HUES64 (cell line): Measurements from ENCODE around the gene PHF12.
"Not testable (repeated sequence)": the region's sequence is repeated elsewhere in the genome, so short reads cannot be mapped to it uniquely, and the experiment has no call there.

ENCODE experiments used
- H3K27ac ChIP-seq: 2 replicates; pipeline ENCODE4 v1.7.0; 2013; ENCODE audit warnings: low read depth, low read length, inconsistent platforms
- H3K27me3 ChIP-seq: 2 replicates; pipeline ENCODE4 v1.6.1; 2013; ENCODE audit warnings: mild to moderate bottlenecking, low read length; ENCODE audit not compliant: insufficient read depth
- H3K36me3 ChIP-seq: 2 replicates; pipeline ENCODE4 v1.6.1; 2013; ENCODE audit warnings: mild to moderate bottlenecking, low read length; ENCODE audit not compliant: insufficient read depth
- H3K4me1 ChIP-seq: 2 replicates; pipeline ENCODE4 v1.6.1; 2013; ENCODE audit warnings: mild to moderate bottlenecking, low read length, moderate library complexity; ENCODE audit not compliant: insufficient read depth
- H3K4me3 ChIP-seq: 2 replicates; pipeline ENCODE4 v1.5.1; 2013; ENCODE audit warnings: mild to moderate bottlenecking, low read length, moderate library complexity
- H3K9ac ChIP-seq: 2 replicates; pipeline ENCODE4 v1.6.1; 2013; ENCODE audit warnings: mild to moderate bottlenecking, low read depth, low read length
- H3K9me3 ChIP-seq: 2 replicates; pipeline ENCODE4 v1.6.1; 2013; ENCODE audit warnings: low read depth, low read length; ENCODE audit not compliant: insufficient read depth
- WGBS: fragments of 150-250, 120-280 bp; methylation state at CpG from one replicate; pipeline ENCODE4 v1.1.7; 2013; ENCODE audit warnings: missing lambda C conversion rate; 5-methylcytosine and 5-hydroxymethylcytosine counted together

Gene PHF12

DNA sequence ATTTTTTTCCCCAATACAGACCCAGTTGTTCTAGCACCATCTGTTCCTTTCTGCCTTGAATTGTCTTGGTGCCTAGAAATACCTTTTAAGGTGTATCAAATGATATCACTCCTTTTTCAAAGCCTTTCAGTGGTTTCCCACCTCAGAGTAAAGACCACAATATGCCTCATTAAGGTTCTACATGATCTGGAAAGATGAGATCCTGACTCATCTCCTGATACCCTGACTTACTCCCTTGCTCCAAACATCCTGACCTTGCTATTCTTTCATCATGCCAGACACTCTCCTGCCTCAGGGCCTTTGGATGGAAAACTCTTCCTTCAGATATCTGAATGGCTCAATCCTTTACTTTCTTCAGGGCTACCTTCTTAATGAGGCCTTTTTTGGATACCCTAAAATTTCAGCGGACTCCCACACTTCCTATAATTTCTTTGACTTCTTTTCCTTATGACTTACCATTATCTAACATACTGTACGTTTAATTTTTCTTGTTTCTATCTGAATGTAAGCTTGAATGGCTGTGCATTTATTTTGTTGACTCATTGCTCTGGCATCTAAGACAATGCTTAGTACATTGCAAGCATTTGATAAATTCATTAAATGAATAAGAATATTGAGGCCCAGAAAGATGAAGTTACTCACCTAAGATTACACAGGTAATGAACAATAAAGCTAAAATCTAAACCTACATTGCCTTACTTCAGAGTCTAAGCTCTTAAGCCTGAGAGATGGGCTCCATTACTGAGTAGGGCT, 73.0 kb downstream of the PHF12 start:
- Histone ChIP-seq H3K27ac (no peak overlapping the region), H3K36me3 (peaks cover 38% of the 10 kb centered on the region), H3K9ac (no peak overlapping the region), H3K4me1 (no peaks in the 10 kb centered on the region), H3K4me3 (no peak overlapping the region), H3K9me3 (peaks cover 3% of the 10 kb centered on the region; the same call in 1 of the 2 replicates), H3K27me3 (no peaks in the 10 kb centered on the region)
- 83% methylated on average over 2 of the region's 2 CpGs for WGBS

DNA sequence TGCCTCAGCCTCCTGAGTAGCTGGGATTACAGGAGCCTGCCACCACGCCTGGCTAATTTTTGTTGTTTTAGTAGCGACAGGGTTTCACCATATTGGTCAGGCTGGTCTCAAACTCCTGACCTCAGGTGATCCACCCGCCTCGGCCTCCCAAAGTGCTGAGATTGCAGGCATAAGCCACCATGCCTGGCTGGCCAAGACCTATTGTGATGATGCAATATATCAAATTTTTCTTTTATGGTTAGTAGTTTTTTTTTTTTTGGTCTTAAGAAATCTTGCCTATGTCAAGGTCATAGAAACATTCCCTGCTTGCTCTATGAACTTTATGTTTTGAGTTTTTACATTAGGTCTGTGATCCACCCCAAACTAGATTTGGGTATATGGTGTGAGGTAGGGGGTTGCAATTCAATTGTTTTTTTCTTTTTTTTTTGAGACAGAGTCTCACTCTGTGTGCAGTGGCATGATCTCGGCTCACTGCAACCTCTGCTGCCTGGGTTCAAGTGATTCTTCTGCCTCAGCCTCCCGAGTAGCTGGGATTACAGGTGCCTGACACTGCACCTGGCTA, 74.1 kb downstream of the PHF12 start:
- 96% methylated on average over 6 of the region's 6 CpGs for WGBS
- not testable (repeated sequence) for H3K4me1 ChIP-seq, H3K27ac ChIP-seq, H3K9ac ChIP-seq, H3K27me3 ChIP-seq, H3K4me3 ChIP-seq, H3K9me3 ChIP-seq
- peaks cover 29% of the 10 kb centered on the region for H3K36me3 ChIP-seq

DNA sequence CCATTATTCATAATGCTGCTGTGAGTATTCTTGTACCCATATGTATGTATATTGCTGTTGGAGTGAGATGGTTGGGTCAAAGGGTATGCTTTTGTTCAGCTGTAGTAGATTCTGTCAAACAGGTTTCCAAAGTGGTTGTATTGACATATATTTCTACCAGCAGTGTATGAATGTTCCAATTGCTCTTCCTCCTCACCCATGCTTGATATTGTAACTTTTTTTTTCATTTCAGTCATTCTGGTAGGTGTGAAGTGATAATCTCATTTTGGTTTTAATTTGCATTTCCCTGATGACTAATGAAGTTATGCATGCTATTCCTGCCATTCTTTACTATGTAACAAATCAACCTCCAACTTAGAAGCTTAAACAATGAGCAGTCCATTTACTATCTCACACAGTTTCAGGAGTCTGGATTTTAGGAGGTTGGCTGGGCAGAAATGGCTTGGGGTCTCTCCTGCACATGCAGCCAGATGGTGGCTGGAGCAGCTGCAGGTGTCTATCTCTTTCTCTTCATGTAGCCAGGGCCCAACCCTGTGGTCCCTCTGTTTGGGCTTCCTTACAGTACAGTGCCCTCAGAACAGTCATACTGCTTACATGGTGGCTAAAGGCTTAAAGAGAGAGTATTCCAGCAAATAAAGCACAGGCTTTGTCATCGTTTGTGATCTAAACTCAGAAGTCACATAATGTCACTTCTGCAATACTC, 75.3 kb downstream of the PHF12 start:
- H3K27ac ChIP-seq, result no peak overlapping the region
- H3K4me1 ChIP-seq, result 0 out of 2 replicates have a peak, but pooled peaks cover 3% of the 10 kb centered on the region
- whole genome bisulfite sequencing, result 96% methylated on average over 1 of the region's 1 CpG
- no peak overlapping the region for H3K9ac ChIP-seq
- H3K27me3 ChIP-seq, result no peaks in the 10 kb centered on the region
- peaks cover 17% of the 10 kb centered on the region for H3K36me3 ChIP-seq
- H3K4me3 ChIP-seq, result no peak overlapping the region
- peaks cover 3% of the 10 kb centered on the region; the same call in 1 of the 2 replicates for H3K9me3 ChIP-seq

DNA sequence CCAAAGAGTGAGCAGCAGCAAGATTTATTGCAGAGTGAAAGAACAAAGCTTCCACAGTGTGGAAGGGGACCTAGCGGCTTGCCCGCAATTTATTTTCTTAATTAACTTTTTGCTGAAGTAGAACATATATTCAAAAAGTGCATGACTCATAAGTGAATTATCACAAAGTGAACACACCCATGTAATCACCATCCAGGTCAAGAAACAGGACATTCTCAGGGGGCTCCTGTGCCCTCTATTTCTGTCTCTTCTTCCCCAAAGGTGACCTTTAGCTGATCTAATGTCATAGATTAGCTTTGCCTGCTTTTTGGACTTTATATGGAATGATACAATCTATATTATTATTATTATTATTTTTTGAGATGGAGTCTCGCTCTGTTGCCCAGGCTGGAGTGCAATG, 76.6 kb downstream of the PHF12 start:
- 96% methylated on average over 3 of the region's 3 CpGs for WGBS
- Histone ChIP-seq H3K9ac (no peak overlapping the region), H3K36me3 (peaks cover 5% of the 10 kb centered on the region; the same call in 1 of the 2 replicates), H3K27ac (no peak overlapping the region), H3K4me3 (no peak overlapping the region), H3K27me3 (no peaks in the 10 kb centered on the region), H3K9me3 (peaks cover 3% of the 10 kb centered on the region; the same call in 1 of the 2 replicates), H3K4me1 (0 out of 2 replicates have a peak, but pooled peaks cover 3% of the 10 kb centered on the region)

DNA sequence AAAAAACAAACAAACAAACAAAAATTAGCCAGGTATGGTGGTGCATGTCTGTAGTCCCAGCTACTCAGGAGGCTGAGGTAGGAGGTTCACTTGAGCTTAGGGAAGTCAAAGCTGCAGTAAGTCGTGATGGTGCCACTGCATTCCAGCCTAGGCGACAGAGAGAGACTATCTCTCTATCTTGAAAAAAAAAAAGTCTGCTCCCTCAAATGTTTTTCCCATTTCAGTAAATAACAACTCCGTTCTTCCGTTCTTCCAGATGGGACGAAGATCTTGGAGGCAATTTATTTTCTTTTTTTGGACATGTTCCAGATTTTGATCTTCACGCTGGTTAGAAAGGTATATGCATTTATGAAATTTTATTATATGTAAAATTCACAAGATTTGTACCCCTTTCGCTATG, 77.5 kb downstream of the PHF12 start:
- Histone ChIP-seq H3K27me3 (no peaks in the 10 kb centered on the region), H3K4me1 (0 out of 2 replicates have a peak, but pooled peaks cover 3% of the 10 kb centered on the region), H3K9me3 (peaks cover 3% of the 10 kb centered on the region; the same call in 1 of the 2 replicates), H3K27ac (no peak overlapping the region), H3K4me3 (no peak overlapping the region), H3K9ac (no peak overlapping the region), H3K36me3 (peaks cover 5% of the 10 kb centered on the region; the same call in 1 of the 2 replicates)
- 94% methylated on average over 5 of the region's 7 CpGs for WGBS

DNA sequence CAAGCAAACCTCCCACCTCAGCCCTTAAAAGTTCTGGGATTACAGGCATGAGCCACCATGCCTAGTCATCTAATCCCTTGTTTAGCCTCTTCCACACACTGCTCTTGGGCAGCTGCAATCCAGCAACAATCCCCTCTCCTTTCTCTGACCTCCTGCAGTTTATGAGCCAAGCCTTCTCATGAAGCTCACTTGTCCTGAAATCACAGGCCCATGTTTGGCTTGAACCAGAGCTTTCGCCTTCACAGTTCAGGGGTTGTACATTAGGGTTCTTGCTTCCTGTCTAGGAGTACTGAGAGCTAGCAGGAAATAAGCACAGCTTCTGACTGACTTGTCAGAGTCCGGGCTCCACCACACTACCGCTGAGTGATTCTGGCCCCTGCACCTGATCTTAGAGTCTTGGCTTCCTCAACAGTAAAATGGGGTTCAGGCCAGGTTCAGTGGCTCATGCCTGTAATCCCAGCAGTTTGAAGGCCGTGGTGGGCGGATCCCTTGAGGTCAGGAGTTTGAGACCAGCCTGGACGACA, 80.2 kb downstream of the PHF12 start:
- 0 out of 2 replicates have a peak, but pooled peaks cover 3% of the 10 kb centered on the region for H3K4me1 ChIP-seq
- no peak overlapping the region for H3K9ac ChIP-seq
- no peak overlapping the region for H3K27ac ChIP-seq
- no peaks in the 10 kb centered on the region for H3K9me3 ChIP-seq
- no peaks in the 10 kb centered on the region for H3K27me3 ChIP-seq
- no peaks in the 10 kb centered on the region for H3K36me3 ChIP-seq
- 95% methylated on average over 6 of the region's 6 CpGs for WGBS
- H3K4me3 ChIP-seq, result no peak overlapping the region

DNA sequence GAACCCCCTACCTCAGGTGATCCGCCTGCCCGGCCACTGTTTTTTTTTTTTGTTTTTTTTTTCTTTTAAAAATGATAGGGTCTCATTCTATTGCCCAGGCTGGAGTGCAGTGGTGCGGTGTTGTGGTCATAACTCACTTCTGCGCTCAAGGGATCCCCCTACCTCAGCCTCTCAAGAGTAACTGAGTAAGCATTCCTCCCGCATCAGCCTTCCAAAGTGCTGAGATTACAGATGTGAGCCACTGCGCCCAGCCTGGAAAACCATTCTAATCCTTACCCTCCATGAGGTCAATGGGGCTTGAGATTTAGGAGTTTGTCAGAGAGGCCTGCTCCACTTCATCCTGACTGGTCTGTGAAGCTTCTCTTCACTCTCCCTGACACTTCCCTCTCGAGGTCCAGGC, 84.0 kb downstream of the PHF12 start:
- Histone ChIP-seq H3K27ac (no peak overlapping the region), H3K36me3 (no peaks in the 10 kb centered on the region), H3K9me3 (no peaks in the 10 kb centered on the region), H3K9ac (no peak overlapping the region), H3K4me1 (peaks cover 9% of the 10 kb centered on the region), H3K27me3 (no peaks in the 10 kb centered on the region), H3K4me3 (no peak overlapping the region)
- WGBS, result 98% methylated on average over 6 of the region's 7 CpGs

DNA sequence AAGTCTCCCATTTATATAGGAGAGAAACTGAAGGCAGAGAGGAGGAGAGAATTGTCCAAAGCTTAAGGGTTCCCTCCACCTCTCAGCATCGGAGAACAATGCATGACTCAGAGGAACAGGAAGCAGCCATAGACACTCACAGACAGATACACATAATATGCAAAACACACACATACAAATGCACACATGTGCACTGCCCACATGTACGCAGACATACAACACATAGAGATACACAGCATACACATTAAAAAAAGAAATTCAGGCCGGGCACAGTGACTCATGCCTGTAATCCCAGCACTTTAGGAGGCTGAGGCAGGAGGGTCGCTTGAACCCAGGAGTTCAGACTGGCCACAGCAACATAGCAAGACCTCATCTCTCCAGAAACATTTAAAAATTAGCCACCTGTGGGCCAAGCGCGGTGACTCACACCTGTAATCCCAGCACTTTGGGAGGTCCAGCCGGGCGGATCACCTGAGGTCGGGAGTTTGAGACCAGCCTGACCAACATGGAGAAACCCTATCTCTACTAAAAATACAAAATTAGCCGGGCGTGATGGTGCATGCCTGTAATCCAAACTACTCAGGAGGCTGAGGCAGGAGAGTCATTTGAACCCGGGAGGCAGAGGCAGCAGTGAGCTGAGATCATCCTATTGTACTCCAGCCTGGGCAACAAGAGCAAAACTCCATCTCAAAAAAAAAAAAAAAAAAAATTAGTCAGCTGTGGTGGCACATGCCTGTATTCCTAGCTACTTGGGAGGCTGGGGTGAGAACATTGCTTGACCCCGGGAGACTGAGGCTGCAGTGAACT, 85.2 kb downstream of the PHF12 start:
- H3K36me3 ChIP-seq, result 0 out of 2 replicates have a peak, but pooled peaks cover 4% of the 10 kb centered on the region
- 94% methylated on average over 13 of the region's 13 CpGs for WGBS
- H3K9me3 ChIP-seq, result no peaks in the 10 kb centered on the region
- H3K27me3 ChIP-seq, result no peaks in the 10 kb centered on the region
- no peak overlapping the region for H3K4me3 ChIP-seq
- peaks cover 14% of the 10 kb centered on the region for H3K4me1 ChIP-seq
- no peak overlapping the region for H3K27ac ChIP-seq
- no peak overlapping the region for H3K9ac ChIP-seq

DNA sequence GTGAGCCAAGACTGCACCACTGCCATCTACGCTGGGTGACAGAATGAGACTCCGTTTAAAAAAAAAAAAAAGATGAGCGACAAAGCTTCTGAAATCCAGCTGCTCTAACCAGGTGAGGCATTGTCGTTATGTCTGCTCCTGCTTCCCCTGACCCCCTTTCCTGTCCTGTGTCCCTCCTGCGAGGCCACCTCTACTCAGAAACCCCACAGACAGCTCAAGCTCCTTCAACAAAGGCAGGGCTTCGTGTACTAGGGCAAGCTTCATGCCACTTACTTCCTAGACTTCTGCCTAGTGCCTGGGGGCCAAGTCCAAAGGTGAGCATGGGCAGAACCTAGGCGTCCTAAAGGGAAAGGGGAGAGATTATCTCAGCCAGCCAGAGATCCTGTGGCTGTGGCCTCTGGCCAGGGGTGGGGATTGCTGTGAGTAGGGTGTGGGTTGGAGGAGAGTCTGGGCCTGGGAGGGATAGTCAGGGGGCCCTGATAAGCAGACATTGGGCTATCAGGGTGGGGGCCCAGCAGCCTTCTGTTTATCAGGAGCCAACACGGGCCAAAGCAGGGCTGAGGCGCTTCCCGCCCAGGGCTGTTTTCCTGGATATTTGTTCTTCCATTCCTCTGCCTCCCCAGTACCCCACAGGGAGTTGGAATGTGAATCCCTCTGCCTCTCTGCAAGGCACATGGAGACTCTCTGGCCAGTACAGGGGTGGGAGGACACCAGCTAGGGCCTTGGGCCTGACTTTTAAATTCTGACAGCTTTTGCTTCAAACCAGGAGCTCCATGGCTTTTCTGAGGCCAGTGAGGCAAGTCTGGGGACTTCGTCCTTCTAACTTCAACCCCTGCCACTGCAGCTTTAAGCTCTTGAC, 86.1 kb downstream of the PHF12 start:
- Histone ChIP-seq H3K4me3 (no peak overlapping the region), H3K4me1 (peaks cover 14% of the 10 kb centered on the region), H3K9me3 (no peaks in the 10 kb centered on the region), H3K27me3 (no peaks in the 10 kb centered on the region), H3K36me3 (peaks cover 10% of the 10 kb centered on the region), H3K9ac (peak overlapping the region; percentile 16; the same call in 1 of the 2 replicates), H3K27ac (no peak overlapping the region)
- 84% methylated on average over 11 of the region's 11 CpGs for WGBS

DNA sequence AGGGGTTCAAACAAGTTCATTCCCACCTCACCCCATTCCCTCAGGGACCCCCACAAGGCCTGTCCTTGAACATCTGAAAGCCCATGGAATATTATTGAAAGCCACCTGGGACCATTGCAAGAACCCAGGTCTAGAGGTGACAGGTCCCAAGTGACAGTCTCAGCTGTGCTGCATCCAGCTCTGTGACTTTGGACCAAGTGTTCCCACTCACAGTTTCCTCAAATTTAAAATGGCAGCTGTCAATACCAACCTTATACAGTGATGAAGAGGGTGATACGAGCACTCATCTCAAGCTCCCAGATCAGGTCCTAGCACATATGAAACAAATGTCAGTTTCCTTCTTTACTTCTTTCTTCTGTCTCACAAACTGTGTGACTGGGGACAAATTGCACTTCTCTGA, 87.4 kb downstream of the PHF12 start:
- WGBS, result 93% methylated on average over 1 of the region's 1 CpG
- Histone ChIP-seq H3K27me3 (no peaks in the 10 kb centered on the region), H3K9me3 (no peaks in the 10 kb centered on the region), H3K27ac (no peak overlapping the region), H3K4me1 (peaks cover 14% of the 10 kb centered on the region), H3K4me3 (no peak overlapping the region), H3K36me3 (peaks cover 15% of the 10 kb centered on the region), H3K9ac (no peak overlapping the region)
